ENCODE data around the gene RALGAPA2.

RALGAPA2 gene

DNA sequence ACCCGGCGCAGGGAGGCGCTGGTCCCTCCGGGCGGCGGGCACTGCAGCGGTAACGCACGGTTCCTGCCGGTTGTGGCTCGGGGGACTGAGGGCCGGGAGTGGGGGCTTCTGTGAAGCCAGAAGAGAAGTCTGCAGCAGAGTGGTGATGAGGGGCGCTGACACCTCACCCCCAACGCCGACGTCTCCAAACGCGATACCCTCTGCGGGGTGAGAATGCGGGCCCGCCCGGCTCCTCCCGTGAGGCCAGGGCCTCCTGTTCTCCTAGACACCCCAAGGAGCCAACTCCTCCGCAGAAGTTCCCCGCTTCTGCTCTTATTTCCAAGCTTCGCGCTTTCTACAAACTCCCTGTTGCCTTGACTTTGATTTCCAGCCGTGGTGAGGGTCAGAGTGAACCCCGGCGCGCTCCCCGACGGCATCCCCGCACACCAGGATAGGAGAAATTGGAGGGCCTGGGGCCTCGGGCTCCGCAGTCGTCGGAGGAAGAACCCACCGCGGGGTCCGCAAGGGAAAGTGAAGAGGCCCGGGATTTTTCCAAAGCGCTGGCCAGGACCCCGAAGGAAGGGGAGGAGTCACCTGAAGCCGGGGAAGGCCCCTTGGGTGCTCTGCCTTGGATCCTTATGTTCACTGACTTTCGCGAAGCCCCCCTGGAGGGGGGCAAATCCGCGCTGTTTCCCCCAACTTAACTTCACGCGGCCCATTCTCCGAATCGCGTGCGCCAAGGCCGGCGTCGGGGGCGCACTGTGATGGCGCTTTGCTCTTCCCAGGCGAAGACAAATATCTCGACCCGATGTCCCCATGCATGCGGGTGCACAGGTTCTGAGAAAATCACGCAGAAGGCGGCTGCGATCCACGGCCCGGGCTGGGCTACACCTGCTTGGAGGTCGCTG lies 347.6 kb downstream of the RALGAPA2 start:
- no peak overlapping the region for H3K27ac ChIP-seq
- TF ChIP-seq ZFX (IDR thresholded peaks at IDR 0.05; ENCODE audit: borderline replicate concordance): no peak
- TF ChIP-seq, protein P1, sequence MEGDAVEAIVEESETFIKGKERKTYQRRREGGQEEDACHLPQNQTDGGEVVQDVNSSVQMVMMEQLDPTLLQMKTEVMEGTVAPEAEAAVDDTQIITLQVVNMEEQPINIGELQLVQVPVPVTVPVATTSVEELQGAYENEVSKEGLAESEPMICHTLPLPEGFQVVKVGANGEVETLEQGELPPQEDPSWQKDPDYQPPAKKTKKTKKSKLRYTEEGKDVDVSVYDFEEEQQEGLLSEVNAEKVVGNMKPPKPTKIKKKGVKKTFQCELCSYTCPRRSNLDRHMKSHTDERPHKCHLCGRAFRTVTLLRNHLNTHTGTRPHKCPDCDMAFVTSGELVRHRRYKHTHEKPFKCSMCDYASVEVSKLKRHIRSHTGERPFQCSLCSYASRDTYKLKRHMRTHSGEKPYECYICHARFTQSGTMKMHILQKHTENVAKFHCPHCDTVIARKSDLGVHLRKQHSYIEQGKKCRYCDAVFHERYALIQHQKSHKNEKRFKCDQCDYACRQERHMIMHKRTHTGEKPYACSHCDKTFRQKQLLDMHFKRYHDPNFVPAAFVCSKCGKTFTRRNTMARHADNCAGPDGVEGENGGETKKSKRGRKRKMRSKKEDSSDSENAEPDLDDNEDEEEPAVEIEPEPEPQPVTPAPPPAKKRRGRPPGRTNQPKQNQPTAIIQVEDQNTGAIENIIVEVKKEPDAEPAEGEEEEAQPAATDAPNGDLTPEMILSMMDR (IDR thresholded peaks at IDR 0.05): no peak

DNA sequence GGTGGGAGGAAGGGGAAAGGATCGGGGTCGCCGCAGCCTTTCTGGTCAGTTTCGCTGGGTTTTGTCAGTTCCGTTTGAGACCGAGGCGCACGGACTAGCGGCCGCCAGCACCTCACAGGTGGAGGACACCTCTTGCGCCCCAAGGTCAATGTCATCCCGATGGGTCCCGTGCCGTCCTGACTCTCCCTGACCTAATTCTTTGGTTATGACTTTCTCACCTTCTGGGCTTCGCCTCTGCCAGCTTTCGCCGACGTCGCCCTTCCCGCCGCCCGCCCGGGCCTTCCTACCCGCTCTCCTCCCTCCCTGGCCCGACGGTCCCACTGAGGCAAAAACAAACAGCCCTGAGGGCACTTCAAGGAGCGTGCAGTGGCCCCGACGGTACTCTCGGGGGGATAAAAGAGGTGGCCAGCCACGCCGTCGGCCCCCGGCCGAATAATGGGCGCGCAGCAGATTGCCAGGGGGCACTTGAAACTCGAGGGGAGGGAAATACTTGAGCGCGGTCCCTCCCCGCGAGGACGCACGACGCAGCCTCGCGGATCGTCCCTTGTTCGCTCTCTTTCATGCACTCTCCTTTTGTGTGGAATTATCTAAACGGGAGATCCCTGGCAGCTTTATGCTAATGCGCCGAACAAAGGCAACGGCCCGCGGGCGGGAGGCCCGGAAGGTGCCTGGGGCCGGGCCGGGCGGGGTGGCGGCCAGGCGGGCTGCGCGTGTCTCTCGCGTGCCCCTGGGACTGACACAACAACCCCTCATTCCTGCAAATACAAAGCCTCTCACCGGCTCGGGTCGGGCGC lies 348.4 kb downstream of the RALGAPA2 start:
- no peak for TF ChIP-seq ZFX (IDR thresholded peaks at IDR 0.05; ENCODE audit: borderline replicate concordance)
- TF ChIP-seq, protein P1 (IDR thresholded peaks at IDR 0.05): no peak
- H3K27ac ChIP-seq: no peak overlapping the region

- no peak for TF ChIP-seq ZFX (IDR thresholded peaks at IDR 0.05; ENCODE audit: borderline replicate concordance)
- TF ChIP-seq, protein P1 (IDR thresholded peaks at IDR 0.05): no peak
- no peak overlapping the region for H3K27ac ChIP-seq
Measured at GRCh38 chr20:20363434-20363798, 349.0 kb downstream of the RALGAPA2 start.

DNA sequence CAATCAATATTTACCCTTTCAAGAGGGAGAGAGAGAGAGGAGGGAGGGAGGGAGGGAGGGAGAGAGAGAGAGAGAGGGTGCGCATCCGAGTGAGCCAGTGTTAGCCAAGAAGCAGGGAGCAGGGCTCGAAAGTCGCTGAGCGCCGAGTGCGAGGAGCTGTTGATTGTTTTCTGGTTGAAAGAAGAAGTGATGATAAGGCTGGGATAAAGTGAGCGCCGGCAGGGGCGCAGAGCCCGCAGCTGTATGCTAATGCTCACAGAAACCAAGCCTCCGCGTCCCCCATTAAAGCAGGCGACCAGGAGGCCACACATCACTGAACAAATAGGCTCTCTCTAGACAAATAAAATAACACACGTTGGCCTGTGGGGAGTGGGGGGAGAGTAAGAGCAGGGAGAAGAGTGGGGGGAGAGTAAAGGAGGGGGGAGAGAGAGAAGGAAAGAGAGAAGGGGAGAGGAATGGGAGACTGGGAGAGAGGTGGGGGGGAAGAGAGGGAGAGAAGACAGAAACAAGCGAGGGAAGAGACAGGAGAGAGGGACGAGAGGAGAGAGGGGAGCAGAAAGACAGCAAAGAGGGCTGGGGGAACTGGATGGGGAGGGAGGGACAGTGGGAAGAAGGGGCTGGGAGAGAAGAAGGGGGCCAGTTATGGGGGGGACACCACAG lies 349.5 kb downstream of the RALGAPA2 start:
- H3K27ac ChIP-seq: no peak overlapping the region

GRCh38 chr20:20360464-20360863 lies 352.0 kb downstream of the RALGAPA2 start:
- TF ChIP-seq, protein P1 (IDR thresholded peaks at IDR 0.05): peak; percentile 90
- no peak for TF ChIP-seq ZFX (IDR thresholded peaks at IDR 0.05; ENCODE audit: borderline replicate concordance)
- H3K27ac ChIP-seq: no peak overlapping the region

More for the DNA sequence above, 349.5 kb downstream of the RALGAPA2 start:
- no peak for TF ChIP-seq ZFX (IDR thresholded peaks at IDR 0.05; ENCODE audit: borderline replicate concordance)
- TF ChIP-seq, protein P1 (IDR thresholded peaks at IDR 0.05): no peak

DNA sequence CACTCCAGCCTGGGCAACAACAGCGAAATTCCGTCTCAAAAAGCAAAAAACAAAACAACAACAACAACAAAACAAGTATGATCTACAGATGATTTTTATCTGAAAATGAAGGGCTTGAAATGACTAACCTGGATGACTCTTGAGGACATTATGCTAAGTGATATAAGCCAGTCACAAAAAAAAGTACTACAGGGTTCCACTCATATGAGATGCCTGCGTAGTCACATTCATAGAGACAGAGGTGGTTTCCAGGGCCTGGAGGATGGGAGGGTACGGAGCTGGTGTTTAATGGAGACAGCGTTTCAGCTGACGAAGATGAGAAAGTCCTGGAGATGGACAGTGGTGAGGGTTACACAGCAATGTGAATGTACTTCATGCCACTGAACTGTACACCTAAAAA lies 352.8 kb downstream of the RALGAPA2 start:
- TF ChIP-seq, protein P1 (IDR thresholded peaks at IDR 0.05): no peak
- TF ChIP-seq ZFX (IDR thresholded peaks at IDR 0.05; ENCODE audit: borderline replicate concordance): no peak

More for the DNA sequence above, 352.8 kb downstream of the RALGAPA2 start:
- H3K27ac ChIP-seq: no peak overlapping the region
